Heart left ventricle (tissue), 16 donors: ENCODE measurements around the gene SRPRA. TPM values are rescaled to one million over a fixed set of nuclear protein-coding genes. Genes with fewer than 3 reads are reported as not detected.
A peak's percentile ranks its signal among the peaks of the same experiment; 100 is the strongest.

Source experiments
- ATAC-seq, 4 donors: fragments of 200-7000 bp; cut with Tn5 transposase; one replicate each; pipeline ENCODE4 v1.9.1; 2020 to 2022; ENCODE audit warnings: moderate library complexity in 4 of 4, mild to moderate bottlenecking in 3 of 4, moderate number of reproducible peaks in 1 of 4
- DNase-seq, 5 donors: peaks; one replicate each; pipeline ENCODE4 v3.0.0-alpha.2; 2020
- H3K27ac ChIP-seq, 12 donors: fragments of 200-600 bp; sonication (generic) in 4 of 12; one replicate each; pipeline versions ENCODE4 v1.5.0 to v1.8.0; 2016 to 2022; ENCODE audit warnings: mild to moderate bottlenecking in 2 of 12
- H3K27me3 ChIP-seq, 9 donors: fragments of 200-600 bp; sonication (generic) in 2 of 9; one replicate each; pipeline versions ENCODE4 v1.5.1 to v1.8.0; 2016 to 2022; ENCODE audit warnings: mild to moderate bottlenecking in 3 of 9
- H3K36me3 ChIP-seq, 9 donors: fragments of 200-600 bp; sonication (generic) in 2 of 9; one replicate each; pipeline versions ENCODE4 v1.5.0 to v1.8.0; 2018 to 2022; ENCODE audit warnings: mild to moderate bottlenecking in 2 of 9
- H3K4me1 ChIP-seq, 12 donors: fragments of 200-600 bp; sonication (generic) in 4 of 12; one replicate each; pipeline versions ENCODE4 v1.5.0 to v1.8.0; 2016 to 2022; ENCODE audit warnings: mild to moderate bottlenecking in 3 of 12
- H3K4me3 ChIP-seq, 12 donors: fragments of 200-600 bp; sonication (generic) in 4 of 12; one replicate each; pipeline versions ENCODE4 v1.5.0 to v1.8.0; 2017 to 2022; ENCODE audit warnings: mild to moderate bottlenecking in 9 of 12, moderate library complexity in 4 of 12
- H3K9me3 ChIP-seq, 12 donors: fragments of 200-600 bp; sonication (generic) in 4 of 12; one replicate each; pipeline versions ENCODE4 v1.5.0 to v1.8.0; 2016 to 2022; ENCODE audit warnings: mild to moderate bottlenecking in 1 of 12
- POLR2A ChIP-seq, 2 donors: fragments of 450-650 bp; IDR thresholded peaks; one replicate each; pipeline ENCODE4 v1.6.1; 2017; ENCODE audit warnings: antibody characterized with exemption in 2 of 2, mild to moderate bottlenecking in 2 of 2, moderate library complexity in 2 of 2
- WGBS, 4 donors: extraction: QIAGEN DNeasy Blood & Tissue Kit in 2 of 4; methylation state at CpG; one replicate each; pipeline versions ENCODE4 v1.1.5 to v1.1.7; 2013 to 2018; 5-methylcytosine and 5-hydroxymethylcytosine counted together
- intact Hi-C, 10 donors: fragments of 100-400 bp; cut with DNase I; formaldehyde crosslinking; loops; one replicate each; pipeline versions ENCODE4 v1.11.1 to v1.14.2; 2022
- polyA plus RNA-seq, 2 donors: library from polyadenylated mRNA; stranded (reverse); fragments of 200-250 nt; gene quantifications; one replicate each; pipeline ENCODE4 v1.2.3, GENCODE V29; 2013
- total RNA-seq, 9 donors: library from RNA; depleted of rRNA in 2 of 9; stranded (reverse); fragments of >200 nt in 2 of 9; fragmentation: NEBNext Ultra II Directional in 3 of 9; extraction: Animal tissue kit (Norgen Biotek cat#: 25700) in 3 of 9; gene quantifications; one replicate each; pipeline versions ENCODE4 v1.1.0 to v1.2.4, GENCODE V29; 2016 to 2023
- TF ChIP-seq, protein P1 (sequence below), 12 donors: fragments of 200-600 bp; sonication (generic) in 4 of 12; IDR thresholded peaks; one replicate each; pipeline versions ENCODE4 v1.5.0 to v1.8.0; 2018 to 2022; ENCODE audit warnings: antibody characterized with exemption in 12 of 12, mild to moderate bottlenecking in 5 of 12
- donor health status: ischemic (EF 13 %, LVEDD 7.1; RV severe dilation, severe dysfunction).
- donor health status: healthy with polysubstance abuse.
- donor health status: DM: no; HTN: yes; CAD: no.
- donor health status: DM: no; HTN: no; CAD: no.
- donor health status: ischemic (EF 25% LVEDD 6.9; RV normal size, moderate dysfunction).
- donor health status: ischemic (EF 25% LVEDD 5.7; RV mildly dilated, moderate dysfunction).
- donor health status: healthy.
- donor health status: DM: yes; HTN: yes; CAD: no.
- donor health status: ischemic (EF 35%, LVEDD 5.7; RV mildly dilated, moderate dysfunction).
- donor health status: nonischemic (EF 11% LVEDD 7.7; RV severe dilation, severe dysfunction).
- donor health status: DM: yes; HTN: yes; CAD: no.
- donor health status: PGD.
- donor health status: ischemic (EF 29% LVEDD 5.4; RV normal size, mild dysfunction).
- donor health status: nonischemic (EF 23%, LVEDD 6.1; RV moderate dilation, normal function).

Gene SRPRA
- total and polyA plus RNA-seq, 11 donors = 38.4 to 99.3 (median 79.3) TPM

GRCh38 chr11:126217491-126217890 is 51.2 kb downstream of the SRPRA start:
- no peak for DNase-seq
- no peak for ATAC-seq
- Histone ChIP-seq H3K4me1 (peaks cover 0 to 42% (median 13%) of the 10 kb centered on the region in 12 donors), H3K9me3 (no peaks in the 10 kb centered on the region), H3K27ac (no peak overlapping the region), H3K4me3 (no peak overlapping the region), H3K36me3 (no peaks in the 10 kb centered on the region), H3K27me3 (no peaks in the 10 kb centered on the region)
- TF ChIP-seq POLR2A (IDR thresholded peaks at IDR 0.05) = no peak
- TF ChIP-seq, protein P1, sequence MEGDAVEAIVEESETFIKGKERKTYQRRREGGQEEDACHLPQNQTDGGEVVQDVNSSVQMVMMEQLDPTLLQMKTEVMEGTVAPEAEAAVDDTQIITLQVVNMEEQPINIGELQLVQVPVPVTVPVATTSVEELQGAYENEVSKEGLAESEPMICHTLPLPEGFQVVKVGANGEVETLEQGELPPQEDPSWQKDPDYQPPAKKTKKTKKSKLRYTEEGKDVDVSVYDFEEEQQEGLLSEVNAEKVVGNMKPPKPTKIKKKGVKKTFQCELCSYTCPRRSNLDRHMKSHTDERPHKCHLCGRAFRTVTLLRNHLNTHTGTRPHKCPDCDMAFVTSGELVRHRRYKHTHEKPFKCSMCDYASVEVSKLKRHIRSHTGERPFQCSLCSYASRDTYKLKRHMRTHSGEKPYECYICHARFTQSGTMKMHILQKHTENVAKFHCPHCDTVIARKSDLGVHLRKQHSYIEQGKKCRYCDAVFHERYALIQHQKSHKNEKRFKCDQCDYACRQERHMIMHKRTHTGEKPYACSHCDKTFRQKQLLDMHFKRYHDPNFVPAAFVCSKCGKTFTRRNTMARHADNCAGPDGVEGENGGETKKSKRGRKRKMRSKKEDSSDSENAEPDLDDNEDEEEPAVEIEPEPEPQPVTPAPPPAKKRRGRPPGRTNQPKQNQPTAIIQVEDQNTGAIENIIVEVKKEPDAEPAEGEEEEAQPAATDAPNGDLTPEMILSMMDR (IDR thresholded peaks at IDR 0.05) = no peak
- intact Hi-C loops = loop anchor here in 2 of 10 donors (10.0 kb wide), 1 partner anchor 47 kb away; the partner anchor contains the start of genes FOXRED1 (in 2 of the 2) and SRPRA (in 2 of the 2)
- 53 to 74% (median 60%) methylated on average over 1 of the region's 1 CpG for WGBS, 4 donors

DNA sequence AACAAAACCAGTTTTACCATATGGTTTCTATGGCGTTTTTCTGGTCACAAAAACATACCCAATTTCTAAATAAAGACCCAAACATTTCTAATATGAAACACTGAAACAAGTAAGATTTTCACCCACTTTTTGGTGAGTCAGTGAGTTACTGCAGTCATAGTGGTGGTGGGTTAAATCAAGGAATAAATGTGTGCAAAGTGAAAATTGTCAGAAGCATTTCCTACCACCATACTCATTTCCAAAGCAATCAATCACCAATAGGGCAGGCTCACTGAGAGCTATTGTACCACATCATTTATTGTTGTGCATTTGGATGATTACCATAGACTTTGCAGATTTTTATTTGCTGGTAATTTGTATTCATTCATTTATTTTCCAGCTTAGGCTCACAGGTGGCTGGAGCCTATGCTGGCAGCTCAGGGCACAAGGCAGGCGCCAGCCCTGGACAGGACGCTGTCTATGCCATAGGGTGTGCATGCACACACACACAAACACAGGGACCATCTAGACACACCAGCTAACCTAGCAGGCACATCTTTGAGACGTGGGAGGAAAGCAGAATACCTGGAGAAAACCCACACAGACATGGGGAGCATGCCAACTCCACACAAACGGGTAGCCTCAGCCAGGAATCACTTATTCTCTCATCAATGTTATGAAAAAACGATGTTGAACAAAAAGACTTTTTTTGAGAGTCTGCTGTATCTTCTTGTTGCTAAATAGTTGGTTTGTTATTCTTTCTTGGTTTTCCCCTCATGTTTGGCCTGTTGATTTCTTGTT is 52.0 kb downstream of the SRPRA start:
- Histone ChIP-seq H3K27me3 (no peaks in the 10 kb centered on the region), H3K4me1 (peaks cover 0 to 47% (median 16%) of the 10 kb centered on the region in 12 donors), H3K27ac (no peak overlapping the region), H3K36me3 (no peaks in the 10 kb centered on the region), H3K4me3 (no peak overlapping the region), H3K9me3 (no peaks in the 10 kb centered on the region)
- no peak for DNase-seq
- 80 to 84% (median 82%) methylated on average over 6 of the region's 6 CpGs for WGBS, 4 donors
- no peak for ATAC-seq
- TF ChIP-seq, protein P1 (IDR thresholded peaks at IDR 0.05) = no peak
- no peak for TF ChIP-seq POLR2A (IDR thresholded peaks at IDR 0.05)
- intact Hi-C loops = loop anchor here in 2 of 10 donors (10.0 kb wide), 1 partner anchor 48 kb away; the partner anchor contains the start of genes FOXRED1 (in 2 of the 2) and SRPRA (in 2 of the 2)

DNA sequence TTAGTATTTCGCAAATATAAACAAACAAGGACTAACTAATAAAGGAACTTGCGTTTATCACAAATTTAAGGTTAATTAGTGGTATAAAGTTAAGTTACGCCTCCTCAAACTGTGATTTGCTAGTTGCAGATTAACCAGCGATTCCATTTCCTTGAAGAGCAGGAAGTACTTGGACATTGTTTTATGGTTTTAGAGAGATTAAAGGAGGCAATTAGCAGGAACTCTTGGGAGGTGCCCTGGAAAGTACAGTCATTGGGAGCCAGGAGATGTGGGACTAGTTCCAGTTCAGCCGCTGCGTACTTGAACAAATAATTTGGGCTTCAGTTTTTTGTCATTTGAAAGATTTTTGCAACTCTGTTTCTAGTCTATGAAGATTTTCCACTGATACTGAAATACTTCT is 53.9 kb downstream of the SRPRA start:
- peak overlapping the region in 4 of 12 donors; percentile 1 to 25 (median 10) for H3K4me3 ChIP-seq
- intact Hi-C loops = loop anchor here in 7 of 10 donors (5.0 to 10.0 kb wide), 3 partner anchors 50 to 153 kb away; partner anchors contain the start of genes FOXRED1 (in 7 of the 7), SRPRA (in 7 of the 7) and CDON (in 1 of the 7)
- ATAC-seq (no peak), DNase-seq (no peak)
- peak overlapping the region in 3 of 12 donors; percentile 3 to 70 (median 19) for H3K27ac ChIP-seq
- H3K36me3 ChIP-seq = peaks cover 0 to 4% (median 2%) of the 10 kb centered on the region in 9 donors
- TF ChIP-seq, protein P1 (IDR thresholded peaks at IDR 0.05) = no peak
- no peak for TF ChIP-seq POLR2A (IDR thresholded peaks at IDR 0.05)
- peaks cover 0 to 55% (median 21%) of the 10 kb centered on the region in 12 donors for H3K4me1 ChIP-seq
- H3K9me3 ChIP-seq = no peaks in the 10 kb centered on the region
- WGBS, 4 donors = 36 to 60% (median 50%) methylated on average over 6 of the region's 6 CpGs
- no peaks in the 10 kb centered on the region for H3K27me3 ChIP-seq

- no peak for TF ChIP-seq POLR2A (IDR thresholded peaks at IDR 0.05)
- TF ChIP-seq, protein P1 (IDR thresholded peaks at IDR 0.05) = no peak
- Histone ChIP-seq H3K4me3 (peak overlapping the region in 3 of 12 donors; percentile 1 to 25 (median 17)), H3K4me1 (peaks cover 0 to 55% (median 21%) of the 10 kb centered on the region in 12 donors), H3K9me3 (no peaks in the 10 kb centered on the region), H3K36me3 (peaks cover 0 to 8% (median 6%) of the 10 kb centered on the region in 9 donors), H3K27ac (peak overlapping the region in 3 of 12 donors; percentile 3 to 70 (median 19)), H3K27me3 (no peaks in the 10 kb centered on the region)
- DNase-seq = no peak
- no peak for ATAC-seq
- 51 to 79% (median 77%) methylated on average over 2 of the region's 2 CpGs for WGBS, 4 donors
- intact Hi-C loops = loop anchor here in 7 of 10 donors (5.0 to 10.0 kb wide), 3 partner anchors 50 to 152 kb away; partner anchors contain the start of genes FOXRED1 (in 7 of the 7), SRPRA (in 7 of the 7) and CDON (in 1 of the 7)
These were observed 54.3 kb downstream of the SRPRA start for GRCh38 chr11:126214441-126214840.
